Gastrocnemius medialis (tissue), 4 donors: ENCODE data around the gene TYK2. TPM values are rescaled to one million over a fixed set of nuclear protein-coding genes. Genes with fewer than 3 reads are reported as not detected.

Source experiments
- ATAC-seq, 2 donors: fragments of 150-250 bp; one replicate each; pipeline ENCODE4 v1.9.1; 2016
- DNase-seq, 2 donors: peaks; one replicate each; pipeline ENCODE4 v3.0.0-alpha.2; 2019
- H3K27ac ChIP-seq, 4 donors: fragments of 200-600 bp; sonication (generic); 1 replicate in 1 of 4; 2 replicates in 3 of 4; pipeline ENCODE4 v1.5.1; 2016 to 2018; ENCODE audit warnings: mild to moderate bottlenecking in 2 of 4, moderate library complexity in 1 of 4
- H3K27me3 ChIP-seq, 3 donors: fragments of 200-600 bp; sonication (generic) in 2 of 3; 1 replicate in 1 of 3; 2 replicates in 2 of 3; pipeline versions ENCODE4 v1.5.1 to v1.6.0; 2016 to 2019; ENCODE audit warnings: mild to moderate bottlenecking in 1 of 3, moderate library complexity in 1 of 3
- H3K36me3 ChIP-seq, 2 donors: fragments of 200-600 bp; sonication (generic) in 1 of 2; one replicate each; pipeline ENCODE4 v1.5.1; 2017 to 2018
- H3K4me1 ChIP-seq, 2 donors: fragments of 200-600 bp; sonication (generic) in 1 of 2; one replicate each; pipeline ENCODE4 v1.5.1; 2016 to 2017; ENCODE audit warnings: mild to moderate bottlenecking in 2 of 2
- H3K4me3 ChIP-seq, 4 donors: fragments of 200-600 bp; sonication (generic) in 3 of 4; 1 replicate in 1 of 4; 2 replicates in 3 of 4; pipeline ENCODE4 v1.5.1; 2016 to 2019; ENCODE audit warnings: mild to moderate bottlenecking in 2 of 4
- H3K9me3 ChIP-seq, 3 donors: fragments of 200-600 bp; sonication (generic) in 2 of 3; 1 replicate in 1 of 3; 2 replicates in 2 of 3; pipeline ENCODE4 v1.5.1; 2016 to 2019
- CTCF ChIP-seq, 5 experiments: fragments of 450-650 bp in 3 of 5; fragments of 200-600 bp in 2 of 5; sonication (generic) in 2 of 5; IDR thresholded peaks in 4 of 5; conservative IDR thresholded peaks in 1 of 5; 1 replicate in 4 of 5; 2 replicates in 1 of 5; pipeline ENCODE4 v1.5.1; 2016 to 2019; ENCODE audit warnings: antibody characterized with exemption in 5 of 5, mild to moderate bottlenecking in 3 of 5, moderate library complexity in 3 of 5
- POLR2A ChIP-seq, 2 donors: fragments of 450-650 bp; IDR thresholded peaks; one replicate each; pipeline ENCODE4 v1.6.1; 2017; ENCODE audit warnings: antibody characterized with exemption in 2 of 2, mild to moderate bottlenecking in 2 of 2, moderate library complexity in 2 of 2
- in situ Hi-C, 4 donors: fragments of 200-750 bp; cut with MboI; loops; one replicate each; pipeline versions ENCODE4 v1.15.0 to v1.8.0; 2017; ENCODE audit warnings: low sequenced_read_pairs in 4 of 4
- intact Hi-C: fragments of 100-400 bp; cut with DNase I; formaldehyde crosslinking; loops from one replicate; pipeline ENCODE4 v1.15.1; 2023; ENCODE audit warnings: low total_unique reads
- total RNA-seq, 4 donors: library from RNA; depleted of rRNA; stranded (reverse); fragments of >200 nt; gene quantifications; one replicate each; pipeline versions ENCODE4 v1.1.0 to v1.2.3, GENCODE V29; 2016

TYK2 gene
- total RNA-seq, 4 donors from 2014 or later = 32.6 to 58.5 (median 50.9) TPM

DNA sequence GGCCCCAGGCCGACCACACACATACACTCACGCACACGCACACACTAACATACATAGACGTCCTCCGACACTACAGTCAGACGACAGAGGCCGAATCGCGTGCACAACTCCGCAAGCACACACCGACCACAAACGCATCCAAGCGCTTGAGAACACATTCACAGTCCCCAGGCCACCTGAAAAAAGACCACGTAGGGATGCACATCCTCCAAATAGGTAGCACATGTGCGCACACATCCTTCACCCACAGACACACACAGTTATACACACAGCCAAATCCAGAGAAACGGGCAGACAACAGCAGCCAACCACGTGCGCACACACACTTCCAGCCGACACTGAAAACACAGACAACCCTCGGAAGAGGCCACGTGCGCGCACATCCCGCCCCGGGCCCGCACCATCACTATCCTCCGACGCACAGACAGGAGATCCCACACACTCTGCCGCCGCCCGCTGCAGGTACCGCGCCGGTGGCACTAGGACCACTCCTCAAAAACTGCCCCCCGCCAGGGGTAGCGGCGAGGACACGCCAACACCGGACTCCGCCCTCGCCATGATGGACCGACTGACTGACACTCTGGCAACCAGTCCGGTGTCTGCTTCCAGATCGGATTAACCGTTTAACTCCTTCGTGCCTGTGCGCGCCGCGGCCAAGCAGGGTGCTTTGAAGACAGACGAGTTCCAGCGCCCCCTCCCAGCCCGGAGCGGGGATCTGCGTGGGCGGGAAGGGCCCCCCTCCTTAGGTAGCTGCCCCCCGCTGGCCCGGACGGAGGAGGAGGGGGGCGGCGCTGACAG lies 39.5 kb upstream of the TYK2 start:
- peaks cover 26 to 48% of the 10 kb centered on the region in 2 donors for H3K4me1 ChIP-seq
- H3K36me3 ChIP-seq = no peaks in the 10 kb centered on the region
- peaks cover 61 to 67% (median 62%) of the 10 kb centered on the region in 3 donors for H3K27me3 ChIP-seq
- peak overlapping the region; percentile 21 to 41 (median 33) for H3K4me3 ChIP-seq
- H3K9me3 ChIP-seq = no peaks in the 10 kb centered on the region
- no peak for ATAC-seq
- intact Hi-C loops (no loop called here), in situ Hi-C loops (loop anchor here in 2 of 4 donors (10.0 to 25.0 kb wide), 2 partner anchors 55 to 142 kb away; partner anchors contain the start of genes CDKN2D (in 1 of the 2) and KRI1 (in 1 of the 2))
- TF ChIP-seq CTCF (IDR thresholded peaks at IDR 0.05 in 4 of 5, conservative IDR thresholded peaks at IDR 0.05 in 1 of 5) (no peak), POLR2A (IDR thresholded peaks at IDR 0.05) (no peak)
- no peak overlapping the region for H3K27ac ChIP-seq
- no peak for DNase-seq

DNA sequence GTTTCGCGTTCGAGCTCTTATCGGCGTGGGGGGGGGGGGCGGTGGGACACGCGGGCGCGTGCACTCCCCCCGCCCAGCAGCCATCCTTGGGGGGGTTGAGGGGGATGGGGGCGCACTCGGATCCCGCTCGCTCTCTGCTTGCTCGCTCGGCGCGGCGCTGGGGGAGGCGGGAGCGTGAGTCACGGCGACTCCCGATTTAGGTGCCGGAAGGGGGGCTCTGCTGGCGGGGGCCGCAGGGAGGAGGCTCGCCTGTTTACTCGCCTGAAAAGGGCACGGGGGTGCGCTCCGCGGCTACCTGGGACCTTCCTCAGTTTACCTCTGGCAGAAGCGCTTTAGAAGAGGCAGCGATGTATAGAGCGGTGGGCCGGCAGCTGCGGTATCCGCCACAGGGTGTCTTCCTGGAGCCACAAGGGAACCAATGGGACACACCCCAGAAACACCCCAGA lies 38.9 kb upstream of the TYK2 start:
- Histone ChIP-seq H3K27ac (no peak overlapping the region), H3K4me3 (peak overlapping the region in 2 of 4 donors; percentile 13 to 38), H3K9me3 (no peaks in the 10 kb centered on the region), H3K4me1 (peaks cover 26 to 42% of the 10 kb centered on the region in 2 donors), H3K27me3 (peaks cover 61 to 67% (median 62%) of the 10 kb centered on the region in 3 donors), H3K36me3 (no peaks in the 10 kb centered on the region)
- intact Hi-C loops = no loop called here
- no peak for TF ChIP-seq CTCF (IDR thresholded peaks at IDR 0.05 in 4 of 5, conservative IDR thresholded peaks at IDR 0.05 in 1 of 5)
- TF ChIP-seq POLR2A (IDR thresholded peaks at IDR 0.05) = no peak
- DNase-seq (no peak), ATAC-seq (no peak)
- in situ Hi-C loops = loop anchor here in 2 of 4 donors (10.0 to 25.0 kb wide), 2 partner anchors 56 to 143 kb away; partner anchors contain the start of genes CDKN2D (in 1 of the 2) and KRI1 (in 1 of the 2)

GRCh38 chr19:10418485-10419199 lies 38.3 kb upstream of the TYK2 start:
- Histone ChIP-seq H3K27ac (no peak overlapping the region), H3K4me3 (peak overlapping the region in 1 of 4 donors; percentile 38), H3K9me3 (no peaks in the 10 kb centered on the region), H3K4me1 (peaks cover 23 to 38% of the 10 kb centered on the region in 2 donors), H3K27me3 (peaks cover 56 to 67% (median 62%) of the 10 kb centered on the region in 3 donors), H3K36me3 (no peaks in the 10 kb centered on the region)
- intact Hi-C loops (no loop called here), in situ Hi-C loops (loop anchor here in 2 of 4 donors (10.0 to 25.0 kb wide), 2 partner anchors 56 to 144 kb away; partner anchors contain the start of genes CDKN2D (in 1 of the 2) and KRI1 (in 1 of the 2))
- TF ChIP-seq CTCF (IDR thresholded peaks at IDR 0.05 in 4 of 5, conservative IDR thresholded peaks at IDR 0.05 in 1 of 5) (peak in 1 of 5 experiments; percentile 23), POLR2A (IDR thresholded peaks at IDR 0.05) (no peak)
- ATAC-seq = no peak
- no peak for DNase-seq

DNA sequence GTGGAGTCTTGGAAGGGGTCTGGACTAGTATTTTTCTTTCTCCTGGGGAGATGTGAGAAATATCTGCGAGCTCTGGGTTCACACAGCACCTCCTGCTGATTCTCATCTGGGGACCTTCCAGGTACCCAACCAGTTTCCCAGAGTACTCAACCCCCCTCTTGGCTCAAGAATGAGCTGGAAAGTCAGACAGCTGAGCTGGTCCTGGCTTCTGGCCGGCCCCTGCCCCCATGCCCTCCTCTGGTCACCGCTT lies 37.8 kb upstream of the TYK2 start:
- Histone ChIP-seq H3K4me3 (no peak overlapping the region), H3K4me1 (peaks cover 23 to 38% of the 10 kb centered on the region in 2 donors), H3K36me3 (no peaks in the 10 kb centered on the region), H3K9me3 (no peaks in the 10 kb centered on the region), H3K27ac (no peak overlapping the region), H3K27me3 (peaks cover 55 to 63% (median 59%) of the 10 kb centered on the region in 3 donors)
- in situ Hi-C loops = loop anchor here in 2 of 4 donors (10.0 to 25.0 kb wide), 2 partner anchors 57 to 144 kb away; partner anchors contain the start of genes CDKN2D (in 1 of the 2) and KRI1 (in 1 of the 2)
- no peak for ATAC-seq
- TF ChIP-seq CTCF (IDR thresholded peaks at IDR 0.05 in 4 of 5, conservative IDR thresholded peaks at IDR 0.05 in 1 of 5) = no peak
- no peak for TF ChIP-seq POLR2A (IDR thresholded peaks at IDR 0.05)
- intact Hi-C loops = no loop called here
- DNase-seq = no peak
